Stimulated activated CD8-positive, alpha-beta memory T cell treated with anti-CD3 and anti-CD28 coated beads, Interleukin-7, amount 100 ng/mL, for 4 hours (primary cell): ENCODE data around the gene CDK19.

ENCODE experiments used
- DNase-seq, 2 donors: peaks; one replicate each; pipeline ENCODE4 v3.0.0-alpha.2; 2020; ENCODE audit warnings: low read depth in 2 of 2

The CDK19 gene

GRCh38 chr6:110703010-110703905 lies 112.0 kb downstream of the CDK19 start:
- DNase-seq = no peak

DNA sequence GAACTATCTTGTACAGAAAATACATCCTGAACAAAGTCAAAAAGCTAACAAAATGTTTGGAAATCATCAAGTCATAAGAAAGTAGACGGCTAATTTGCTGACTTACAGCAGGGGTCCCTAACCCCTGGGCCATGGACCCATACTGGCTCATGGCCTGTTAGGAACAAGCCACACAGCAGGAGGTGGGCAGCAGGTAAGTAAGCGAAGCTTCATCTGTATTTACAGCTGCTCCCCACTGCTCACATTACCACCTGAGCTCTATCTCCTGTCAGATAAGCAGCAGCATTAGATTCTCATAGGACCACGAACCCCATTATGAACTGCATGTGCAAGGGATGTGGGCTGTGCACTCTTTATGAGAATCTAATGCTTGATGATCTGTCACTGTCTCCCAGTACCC lies 115.5 kb downstream of the CDK19 start:
- DNase-seq = no peak

GRCh38 chr6:110693994-110694393 lies 121.3 kb downstream of the CDK19 start:
- no peak for DNase-seq

DNA sequence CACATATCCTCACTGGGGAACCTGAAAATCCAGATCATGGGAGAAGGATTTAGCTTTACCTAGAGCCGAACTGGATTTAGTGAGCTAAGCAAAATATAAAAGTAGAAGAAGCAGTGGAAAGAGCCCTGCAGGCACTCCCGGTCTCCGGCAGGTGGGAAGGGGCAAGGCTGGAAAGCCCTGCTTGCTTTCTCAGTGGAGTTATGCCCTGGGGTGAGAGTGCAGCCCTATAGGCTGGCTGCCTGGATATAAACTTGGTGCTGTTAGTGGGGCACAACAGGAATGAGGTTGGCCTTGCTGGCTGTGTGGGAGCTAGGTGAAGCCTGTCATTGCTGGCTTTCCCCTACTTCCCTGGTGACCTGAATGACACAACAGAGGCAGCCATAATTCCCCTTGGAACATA lies 122.0 kb downstream of the CDK19 start:
- DNase-seq = no peak

DNA sequence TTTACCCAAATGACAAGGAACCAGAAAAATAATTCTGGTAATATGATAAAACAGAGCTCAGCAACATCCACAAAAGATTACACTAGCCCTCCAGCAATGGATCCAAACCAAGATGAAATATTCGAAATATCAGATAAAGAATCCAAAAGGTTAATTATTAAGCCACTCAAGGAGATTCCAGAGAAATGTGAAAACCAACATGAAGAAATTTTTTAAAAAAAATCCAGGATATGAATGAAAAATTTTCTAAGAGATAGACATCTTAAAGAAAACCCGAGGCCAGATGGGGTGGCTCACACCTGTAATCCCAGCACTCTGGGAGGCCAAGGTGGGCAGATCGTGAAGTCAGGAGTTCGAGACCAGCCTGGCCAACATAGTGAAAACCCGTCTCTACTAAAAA lies 124.4 kb downstream of the CDK19 start:
- no peak for DNase-seq

DNA sequence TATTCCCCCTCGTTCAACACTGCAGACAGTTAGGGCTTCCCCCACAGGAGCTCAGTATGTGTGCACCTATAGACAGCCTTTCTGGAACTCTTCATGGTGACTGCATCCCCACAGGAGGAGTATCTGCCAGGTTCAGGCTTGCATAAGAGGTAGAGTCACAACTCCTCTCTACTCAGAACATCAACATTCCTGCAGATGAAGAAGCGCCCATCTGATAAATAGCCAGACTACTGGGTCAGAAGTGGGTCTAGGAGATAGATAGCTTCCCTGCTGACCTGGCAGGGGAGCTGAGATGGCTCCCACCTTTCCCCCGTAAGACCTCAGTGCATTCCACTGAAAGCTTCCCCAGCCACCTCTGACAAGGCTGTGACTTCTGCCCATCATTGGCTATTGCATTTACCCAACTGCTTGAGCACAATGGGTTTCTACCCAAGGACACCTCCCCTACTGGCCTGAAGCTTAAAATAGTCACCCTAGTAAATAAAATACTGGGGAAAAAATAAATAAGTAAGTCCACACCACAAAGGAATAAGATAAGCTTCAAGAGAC lies 125.1 kb downstream of the CDK19 start:
- no peak for DNase-seq

DNA sequence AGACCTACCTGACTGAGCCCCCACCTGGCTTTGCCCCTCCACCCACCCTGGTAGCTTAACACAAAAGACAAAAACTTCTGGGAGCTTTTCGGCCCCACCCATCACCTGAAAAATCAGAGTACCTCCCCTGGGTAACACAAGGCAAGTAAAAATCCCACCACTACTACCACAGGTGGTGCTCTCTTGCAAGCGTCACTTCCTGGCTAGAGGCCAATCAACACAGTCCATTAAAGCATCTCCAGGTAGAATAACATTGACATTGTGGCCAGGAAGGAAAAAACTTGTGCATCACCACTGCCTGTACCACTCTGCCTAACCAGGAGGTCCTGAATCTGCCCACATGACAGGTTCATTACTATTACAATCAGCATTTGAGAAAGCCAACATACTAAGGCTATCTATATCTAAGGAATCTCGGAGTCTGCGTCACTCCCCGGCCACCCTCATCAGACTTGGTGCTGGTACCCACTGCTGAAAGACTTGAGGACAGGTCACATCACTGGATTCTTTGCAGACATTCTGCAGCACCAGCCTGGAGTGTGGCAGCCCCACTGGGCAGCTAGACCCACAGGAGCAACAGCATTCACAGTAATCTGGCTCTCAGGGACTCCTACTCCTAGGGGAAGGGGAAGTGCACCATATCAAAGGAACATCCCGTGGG lies 125.9 kb downstream of the CDK19 start:
- no peak for DNase-seq

- no peak for DNase-seq
Observed at GRCh38 chr6:110688661-110689268, 126.5 kb downstream of the CDK19 start.

GRCh38 chr6:110687326-110687725 lies 127.9 kb downstream of the CDK19 start:
- DNase-seq = no peak

DNA sequence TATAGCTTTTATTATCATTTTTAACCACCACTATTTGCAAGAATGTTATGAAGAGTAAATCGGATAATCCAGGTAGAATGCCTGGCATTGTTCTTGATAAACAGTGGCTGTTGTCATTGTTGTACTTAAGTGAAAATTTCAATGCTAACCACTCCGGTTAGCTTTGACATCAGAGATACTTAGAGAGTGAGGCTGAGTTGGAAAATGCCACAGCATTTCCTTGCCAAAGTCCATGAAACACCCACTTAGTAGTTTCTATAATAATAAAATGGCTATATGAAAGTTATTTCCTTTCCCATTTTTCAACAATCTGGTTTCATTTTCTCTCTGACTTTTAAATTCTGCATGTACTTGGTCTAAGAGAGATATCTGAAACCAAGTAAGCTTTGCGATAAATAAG lies 132.0 kb downstream of the CDK19 start:
- no peak for DNase-seq

GRCh38 chr6:110682460-110682853 lies 132.8 kb downstream of the CDK19 start:
- peak; percentile 16 to 47 for DNase-seq

GRCh38 chr6:110681543-110682459 lies 133.5 kb downstream of the CDK19 start:
- no peak for DNase-seq

DNA sequence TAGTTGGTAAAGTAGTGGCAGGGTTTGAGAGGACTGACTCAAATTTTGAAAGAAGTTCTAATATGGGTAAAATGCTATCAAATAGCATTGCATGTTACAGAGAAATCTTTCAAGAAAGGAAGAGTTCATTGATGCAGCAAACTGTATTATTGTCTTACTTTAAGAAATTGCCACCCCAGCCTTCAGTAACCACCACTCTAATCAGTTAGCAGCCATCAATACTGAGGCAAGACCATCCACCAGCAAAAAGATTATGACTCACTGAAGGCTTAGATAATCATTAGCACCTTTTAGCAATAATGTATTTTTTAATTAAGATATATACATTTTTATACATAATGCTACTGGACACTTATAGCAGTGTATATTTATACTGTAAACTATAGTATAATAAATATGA lies 138.9 kb downstream of the CDK19 start:
- DNase-seq = no peak

- no peak for DNase-seq
Observed at GRCh38 chr6:110674096-110674495, 141.2 kb downstream of the CDK19 start.

- no peak for DNase-seq
Observed at GRCh38 chr6:110672122-110672521, 143.1 kb downstream of the CDK19 start.

DNA sequence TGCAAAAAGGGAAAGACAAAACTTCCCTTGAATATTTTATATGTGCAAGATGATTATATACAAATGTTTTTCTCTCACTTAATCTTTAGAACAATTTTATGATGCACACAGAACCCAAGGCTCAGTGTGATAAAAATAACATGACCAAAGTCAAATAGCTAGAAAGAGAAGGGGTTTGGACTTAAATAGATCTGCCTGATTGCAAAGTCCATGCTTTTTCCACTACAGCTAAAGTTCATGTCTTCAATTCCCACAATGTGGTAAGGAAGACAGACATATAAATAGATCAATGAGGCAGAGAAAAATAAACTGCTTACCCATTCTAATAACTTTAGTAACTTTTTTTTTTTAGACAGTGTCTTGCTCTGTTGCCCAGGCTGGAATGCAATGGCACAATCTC lies 143.8 kb downstream of the CDK19 start:
- no peak for DNase-seq

DNA sequence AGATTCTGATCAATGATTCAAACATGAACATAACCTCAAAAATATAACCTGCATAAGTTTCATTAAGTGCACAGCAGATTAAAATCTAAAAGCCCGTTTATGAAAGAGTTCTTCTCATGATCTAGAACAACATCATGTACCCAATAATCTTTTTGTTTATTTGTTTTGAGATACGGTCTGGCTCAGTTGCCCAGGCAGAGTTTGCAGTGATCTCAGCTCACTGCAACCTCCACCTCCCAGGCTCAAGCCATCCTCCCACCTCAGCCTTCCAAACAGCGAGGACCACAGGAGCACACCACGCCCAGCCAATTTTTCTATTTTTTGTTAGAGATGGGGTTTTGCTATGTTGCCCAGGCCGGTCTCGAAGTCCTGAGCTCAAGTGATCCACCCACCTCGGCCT lies 149.7 kb downstream of the CDK19 start:
- no peak for DNase-seq

DNA sequence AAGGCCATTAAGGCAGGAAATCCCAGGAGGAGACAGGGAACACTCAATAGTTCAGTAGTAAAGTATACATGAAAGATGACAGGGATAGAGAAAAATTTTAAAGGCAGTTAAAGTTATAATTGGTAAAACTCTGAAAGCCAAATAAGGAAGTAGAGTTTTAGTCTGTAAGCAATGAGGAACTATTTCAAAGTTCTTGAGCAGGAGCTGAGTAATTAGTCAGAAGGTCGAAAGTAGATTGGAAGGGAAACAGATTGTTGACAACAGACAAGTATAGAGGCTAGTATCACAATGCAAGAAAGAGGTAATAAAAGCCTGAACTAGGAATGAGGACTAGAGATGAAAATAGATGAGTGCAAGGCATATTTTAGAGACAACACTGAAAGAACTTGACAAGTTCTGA lies 150.3 kb downstream of the CDK19 start:
- no peak for DNase-seq

- DNase-seq = no peak
Observed at GRCh38 chr6:110662490-110663211, 152.6 kb downstream of the CDK19 start.

DNA sequence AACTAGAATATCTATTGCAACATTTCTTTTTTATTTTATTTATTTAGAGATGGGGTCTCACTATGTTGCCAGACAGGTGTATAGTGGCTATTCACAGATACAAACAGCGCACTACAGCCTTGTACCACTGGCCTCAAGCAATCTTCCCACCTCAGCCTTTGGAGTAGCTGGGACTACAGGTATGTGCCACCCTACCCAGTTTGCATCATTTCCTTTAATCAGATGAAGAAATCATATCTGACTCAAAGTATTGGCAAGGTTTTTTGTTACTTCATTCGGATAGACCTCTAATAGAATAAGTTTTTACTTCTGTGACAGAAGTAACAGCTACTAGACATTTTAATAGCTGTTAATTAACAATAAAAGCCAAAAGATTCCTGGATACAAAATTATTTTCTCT lies 153.9 kb downstream of the CDK19 start:
- DNase-seq = no peak
